HG03196 (cell line): ENCODE results near the gene CHD2.

ENCODE experiments used
- ATAC-seq: cut with Tn5 transposase; IDR thresholded peaks from one replicate; pipeline ENCODE4 v1.9.1; 2021; ENCODE audit not compliant: unreplicated experiment

Gene CHD2

DNA sequence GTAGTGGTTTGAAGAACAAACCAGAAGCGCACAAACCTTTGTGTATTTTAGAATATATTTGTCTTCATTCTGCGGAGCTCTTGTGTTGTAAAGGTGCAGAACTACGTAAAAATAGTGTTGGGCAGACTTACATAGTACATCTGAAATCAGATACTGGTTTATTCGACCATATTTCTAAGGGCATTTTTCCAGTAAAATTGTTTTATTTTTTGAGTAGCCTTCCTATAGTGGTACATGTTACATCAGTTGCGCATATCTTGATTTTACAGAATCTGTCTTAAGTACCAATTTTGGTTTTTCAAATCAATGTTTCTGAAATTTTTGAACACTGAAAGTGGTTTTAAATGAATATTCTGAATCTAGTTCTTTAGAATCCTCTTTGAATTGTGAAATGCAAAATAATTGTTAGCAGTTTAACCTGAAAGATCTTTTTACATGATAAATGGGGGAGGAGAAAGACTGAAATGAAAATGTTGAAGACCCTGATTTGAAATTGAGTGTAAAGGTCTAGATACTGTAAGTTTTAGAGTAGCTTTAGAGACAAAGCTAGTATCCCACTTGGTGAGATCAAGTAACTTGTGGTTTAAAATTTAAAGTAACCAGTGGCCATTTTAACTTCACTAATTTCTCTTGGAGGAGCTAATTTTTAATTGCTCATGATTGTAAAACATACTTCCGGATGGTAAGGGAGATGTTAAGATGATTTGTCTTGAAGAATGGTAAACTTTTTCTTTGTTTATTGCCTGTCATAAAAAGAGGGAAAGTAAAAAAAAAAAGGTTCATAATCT, 15.5 kb upstream of the CHD2 start:
- no peak for ATAC-seq

DNA sequence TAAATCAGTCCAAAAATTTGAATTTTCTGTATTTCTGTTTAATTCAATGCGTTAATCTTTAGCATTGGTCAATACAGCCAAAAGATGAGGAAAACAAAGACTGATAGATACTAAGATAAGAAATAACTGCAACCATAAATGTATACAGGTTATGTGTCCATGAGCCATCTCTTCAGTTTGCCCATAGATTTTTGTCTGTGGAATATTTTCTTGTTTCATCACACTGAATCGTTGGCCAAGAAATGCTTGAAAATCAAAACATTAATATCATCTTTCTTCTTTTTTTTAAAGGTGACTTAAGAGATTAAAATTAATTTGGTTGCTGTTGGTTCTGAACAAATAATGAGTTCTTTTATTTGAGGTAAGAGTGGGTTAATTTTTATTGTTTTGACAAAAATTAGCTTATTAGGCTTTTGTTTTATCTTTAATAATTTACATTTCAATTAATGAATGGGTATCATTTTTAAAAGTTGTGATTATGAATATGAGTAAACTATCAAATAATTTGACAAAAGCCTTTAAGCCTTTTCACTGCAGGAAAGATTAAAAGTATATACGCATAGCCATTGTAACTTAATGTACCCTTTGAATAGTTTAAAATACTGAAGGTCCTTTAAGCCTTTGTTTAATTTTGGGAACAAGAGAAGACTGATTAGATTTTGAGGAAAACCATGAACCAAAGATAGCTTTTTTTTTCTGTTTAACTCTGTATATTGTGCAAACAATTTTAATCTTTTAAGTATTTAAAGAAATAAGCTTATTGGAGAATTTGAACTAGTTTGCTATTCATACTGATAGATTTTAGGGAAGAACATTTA, 14.7 kb upstream of the CHD2 start:
- no peak for ATAC-seq

GRCh38 chr15:92886042-92886537, 14.0 kb upstream of the CHD2 start:
- no peak for ATAC-seq

DNA sequence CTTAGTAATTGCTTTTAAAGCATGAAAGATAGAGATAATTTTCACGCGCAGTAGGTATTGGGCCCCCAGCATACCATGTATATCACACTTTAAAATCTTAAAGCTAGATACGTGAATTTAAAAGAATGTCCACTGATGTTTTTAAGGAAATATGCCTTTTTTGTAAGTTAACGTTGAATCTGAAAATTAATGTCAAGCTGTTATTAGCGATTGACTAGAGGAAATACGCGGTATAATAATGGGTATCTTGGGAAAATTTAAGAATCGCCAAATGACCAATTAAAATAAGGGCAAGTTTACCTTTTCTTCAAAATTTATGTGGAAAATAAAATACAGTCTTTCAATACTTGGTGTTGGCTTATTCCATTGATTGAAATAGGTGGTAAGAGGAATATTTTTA, 13.3 kb upstream of the CHD2 start:
- ATAC-seq = no peak

DNA sequence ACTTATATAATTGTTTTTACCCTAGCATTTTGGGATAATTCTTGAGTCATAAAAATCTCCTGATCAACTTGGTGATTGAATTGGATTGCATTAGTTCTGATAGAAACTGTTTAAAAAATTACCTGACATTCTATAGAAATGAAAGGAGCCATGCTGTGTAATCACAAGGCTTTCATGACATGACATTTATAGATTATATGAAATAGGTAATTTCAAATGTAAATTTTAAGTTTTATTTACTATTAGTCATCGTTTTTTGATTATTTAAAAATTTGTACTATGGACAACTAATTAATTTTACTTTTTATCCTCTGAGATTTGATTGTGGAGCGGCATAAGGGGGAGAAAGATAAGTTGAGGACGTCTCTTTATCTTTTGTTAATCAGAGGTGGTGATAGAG, 12.3 kb upstream of the CHD2 start:
- ATAC-seq = no peak

GRCh38 chr15:92889390-92890107, 10.6 kb upstream of the CHD2 start:
- ATAC-seq = no peak

DNA sequence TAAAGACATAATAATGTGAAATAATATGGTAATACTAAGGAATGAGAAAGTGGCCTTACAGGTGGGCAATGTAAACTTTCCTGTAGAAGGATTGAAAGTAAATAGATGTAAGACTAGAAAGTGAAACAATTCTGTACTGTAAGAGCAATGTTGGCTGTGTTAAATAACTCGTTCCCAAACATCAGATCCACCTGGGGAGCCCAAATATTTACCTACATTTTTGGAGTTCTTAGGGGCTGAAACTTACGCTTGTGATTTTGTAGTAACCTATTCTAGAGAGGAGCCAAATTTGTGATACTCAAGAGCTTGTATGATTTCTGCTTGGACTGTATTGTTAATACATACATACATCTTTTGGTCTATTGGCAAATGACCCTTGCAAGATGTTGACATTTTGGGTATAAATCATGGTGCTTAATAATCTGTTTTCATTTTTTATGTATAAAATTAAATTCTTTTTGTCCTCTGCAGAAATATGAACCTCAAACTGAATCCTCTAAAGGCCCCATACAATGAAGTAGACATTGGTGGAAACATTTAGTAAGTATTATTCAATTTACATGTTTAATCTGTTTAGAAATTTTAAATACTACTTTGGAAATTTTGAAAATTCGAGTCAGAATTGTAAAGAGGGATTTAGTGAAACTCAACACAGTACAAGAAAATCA, 8.5 kb upstream of the CHD2 start:
- no peak for ATAC-seq

DNA sequence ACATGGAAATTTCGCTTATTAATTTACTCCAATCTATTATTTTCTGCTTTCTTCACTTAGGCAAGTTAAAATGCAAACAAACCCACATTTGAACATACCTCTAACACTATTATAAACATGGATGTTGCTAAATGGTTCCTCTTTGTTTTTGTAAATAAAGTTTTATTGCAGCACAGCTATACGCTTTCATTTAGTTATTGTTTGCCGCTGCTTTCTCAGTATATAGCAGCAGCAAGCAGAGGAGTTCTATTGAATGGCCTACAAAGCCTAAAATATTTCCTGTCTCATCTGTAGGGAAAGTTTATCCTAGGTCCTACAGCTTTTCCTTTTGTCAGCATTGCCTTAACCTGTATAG, 7.9 kb upstream of the CHD2 start:
- ATAC-seq = no peak

GRCh38 chr15:92893200-92893599, 6.9 kb upstream of the CHD2 start:
- no peak for ATAC-seq

DNA sequence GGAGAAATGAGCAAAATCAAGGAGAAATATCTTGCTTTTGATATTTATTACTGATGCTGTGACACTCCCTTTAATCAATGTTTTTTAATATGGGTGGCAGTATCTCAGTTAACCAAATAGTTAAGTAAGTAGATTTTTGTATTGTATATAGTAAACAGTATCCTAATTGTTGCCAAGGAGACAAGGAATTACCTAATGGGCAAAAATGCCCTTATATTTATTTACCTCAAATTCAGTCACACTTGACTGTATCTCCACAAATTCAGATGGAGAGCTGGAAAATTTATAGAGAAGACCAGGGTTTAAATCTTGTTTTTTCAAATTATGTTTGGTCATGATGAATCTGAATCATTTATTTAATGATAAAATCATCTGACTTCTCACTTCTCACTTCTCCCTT, 3.6 kb upstream of the CHD2 start:
- ATAC-seq = no peak

DNA sequence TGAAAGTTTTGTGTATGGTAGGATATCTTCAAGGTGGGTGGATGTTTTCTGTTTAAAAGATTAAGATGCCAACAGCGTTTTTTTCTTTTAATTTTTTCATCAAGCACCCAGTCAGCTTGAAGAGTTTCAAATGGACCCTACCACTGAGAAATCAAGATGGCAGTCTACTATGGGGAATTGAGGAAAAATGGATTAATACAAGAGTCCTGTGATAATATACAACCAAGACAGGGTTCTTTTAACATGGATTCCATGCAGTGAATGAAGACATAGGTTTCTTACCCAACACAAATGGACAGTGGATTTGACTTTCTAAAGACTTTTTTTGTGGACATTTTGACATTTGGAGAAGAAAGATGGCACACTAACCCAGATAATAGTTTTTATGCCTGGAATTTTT, 2.5 kb upstream of the CHD2 start:
- ATAC-seq = no peak

GRCh38 chr15:92898988-92899582, 1.0 kb upstream of the CHD2 start:
- ATAC-seq = no peak

GRCh38 chr15:92899601-92899947, 550 bp upstream of the CHD2 start:
- no peak for ATAC-seq

DNA sequence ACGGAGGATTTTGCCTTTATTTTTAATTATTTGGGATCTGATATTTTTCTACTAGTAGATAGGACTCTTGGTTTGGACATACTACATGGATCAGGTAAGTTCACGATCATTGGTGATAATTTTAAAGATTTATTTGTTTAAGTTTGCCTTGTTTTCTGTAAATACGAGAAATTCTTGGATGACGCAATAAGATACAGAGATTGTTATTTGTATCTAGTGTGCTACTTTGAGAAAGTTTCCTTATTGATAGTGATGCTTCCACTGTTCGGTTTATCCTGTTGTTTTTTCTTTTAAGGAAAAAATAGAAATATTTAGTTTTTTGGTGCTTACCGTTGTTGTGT, 577 bp downstream of the CHD2 start:
- ATAC-seq = no peak

DNA sequence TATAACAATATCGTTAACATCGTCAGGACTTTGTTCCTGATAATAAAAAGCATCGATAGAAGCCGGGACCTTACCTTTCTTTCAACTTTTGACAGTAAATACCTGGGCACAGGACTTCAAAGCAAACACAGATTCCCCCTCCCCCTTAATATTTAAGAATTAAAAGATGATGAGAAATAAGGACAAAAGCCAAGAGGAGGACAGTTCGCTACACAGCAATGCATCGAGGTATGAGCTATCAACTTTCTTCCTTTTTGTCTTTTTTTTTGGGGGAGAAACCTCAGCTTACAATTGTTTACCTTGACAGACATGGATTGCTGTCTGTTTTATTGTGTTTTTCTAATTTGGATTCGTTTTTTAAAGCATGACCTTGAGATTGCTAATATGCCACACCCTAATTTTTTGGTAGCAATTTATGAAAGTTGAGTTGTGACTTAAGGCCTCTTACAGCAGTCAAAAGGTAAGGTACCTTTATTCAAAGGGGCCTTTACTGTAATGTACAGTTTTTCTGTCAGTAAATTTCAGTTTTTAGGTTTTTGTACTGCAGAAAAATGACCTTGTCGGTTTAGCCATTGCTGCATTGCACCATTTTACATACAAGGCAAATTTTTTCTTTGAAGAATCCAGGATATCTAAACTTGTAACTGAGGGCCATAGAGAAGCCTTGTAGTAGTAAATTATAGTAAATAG, 1.1 kb downstream of the CHD2 start:
- ATAC-seq = no peak

DNA sequence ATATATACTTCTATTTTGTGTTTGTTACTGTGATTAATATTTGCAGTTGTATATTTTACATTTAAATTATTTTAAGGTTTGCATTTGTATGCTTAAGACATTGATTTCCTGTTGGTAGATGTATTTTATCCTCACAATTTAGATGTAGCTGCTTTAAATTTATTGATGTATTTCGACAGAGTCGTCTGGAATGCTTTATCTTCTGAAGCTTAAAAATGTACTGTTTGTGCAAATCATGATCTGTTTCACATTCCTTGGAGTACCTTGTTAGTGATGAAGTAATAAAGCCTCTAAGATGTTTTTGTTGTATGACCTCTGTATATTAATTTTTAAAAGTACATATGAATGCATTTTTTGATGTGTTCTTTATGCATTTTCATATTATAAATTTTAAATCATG, 1.9 kb downstream of the CHD2 start:
- no peak for ATAC-seq

GRCh38 chr15:92902737-92903593, 2.8 kb downstream of the CHD2 start:
- ATAC-seq = no peak

DNA sequence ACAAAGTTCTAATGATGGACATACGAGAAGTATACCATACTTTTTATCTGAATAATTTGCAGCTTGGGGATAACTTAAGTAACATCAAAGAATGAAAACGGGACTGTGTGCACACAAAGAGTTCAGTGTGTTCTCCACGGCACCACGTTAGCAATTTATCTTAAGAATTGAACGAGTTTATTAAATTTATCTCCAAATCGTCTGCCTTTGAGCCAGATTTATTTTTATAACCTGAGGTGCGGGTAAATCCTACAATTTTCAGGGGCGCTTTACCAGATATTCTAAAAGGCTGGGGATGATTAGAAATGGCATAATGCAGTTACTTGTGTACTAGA, 3.5 kb downstream of the CHD2 start:
- ATAC-seq = no peak

DNA sequence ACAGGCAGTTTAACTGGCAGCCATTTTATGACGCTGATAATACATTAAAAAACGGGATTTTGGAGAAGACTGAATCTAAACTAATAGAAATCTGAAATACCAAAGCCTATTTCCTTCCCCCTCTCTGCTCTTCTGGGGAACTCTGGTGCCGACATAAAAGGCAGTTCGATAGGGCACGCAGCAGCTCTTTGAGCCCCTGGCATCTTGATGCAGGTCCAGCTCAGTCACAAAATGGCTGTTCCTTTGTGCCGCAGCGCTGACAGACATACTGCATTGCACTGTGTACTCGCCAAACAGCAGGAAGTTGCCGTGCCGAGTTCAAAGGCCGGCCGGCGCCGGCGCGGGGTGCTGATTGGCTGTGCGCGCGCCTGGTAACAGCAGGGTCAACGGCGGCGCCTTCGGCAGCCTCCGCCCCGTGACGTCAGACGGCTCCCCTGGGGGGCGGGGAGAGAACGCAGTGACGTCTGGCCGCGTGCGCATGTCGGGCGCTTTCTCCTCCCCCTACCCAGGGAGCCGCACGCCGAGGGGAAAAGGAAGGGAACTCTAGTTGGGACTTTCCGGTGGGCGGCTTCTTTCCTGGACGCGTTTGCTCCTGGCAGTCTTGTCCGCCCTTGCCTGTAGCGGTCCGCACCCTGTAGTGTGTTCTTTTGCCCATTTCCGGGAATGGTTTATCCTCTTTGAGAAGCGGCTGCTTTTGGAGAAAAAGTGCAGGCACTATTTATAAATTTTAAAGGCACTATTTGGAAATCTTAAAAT, 4.0 kb downstream of the CHD2 start:
- peak; percentile 73 for ATAC-seq
